Right atrium auricular region (tissue), 2 donors: ENCODE data around the gene C10orf62. TPM values are rescaled to one million over a fixed set of nuclear protein-coding genes. Genes with fewer than 3 reads are reported as not detected.

Source experiments
- DNase-seq: peaks from one replicate; pipeline ENCODE4 v3.0.0-alpha.2; 2019; ENCODE audit warnings: low spot score
- H3K27ac ChIP-seq, 2 donors: fragments of 200-600 bp; sonication (generic); 1 replicate in 1 of 2; 2 replicates in 1 of 2; pipeline ENCODE4 v1.5.1; 2016 to 2019
- H3K27me3 ChIP-seq, 2 donors: fragments of 200-600 bp; sonication (generic); one replicate each; pipeline versions ENCODE4 v1.5.1 to v1.6.0; 2017 to 2019
- H3K36me3 ChIP-seq: fragments of 200-600 bp; sonication (generic); one replicate; pipeline ENCODE4 v1.5.1; 2016
- H3K4me1 ChIP-seq, 2 donors: fragments of 200-600 bp; sonication (generic); one replicate each; pipeline versions ENCODE4 v1.5.1 to v1.6.0; 2017 to 2019
- H3K4me3 ChIP-seq, 2 donors: fragments of 200-600 bp; sonication (generic); 1 replicate in 1 of 2; 2 replicates in 1 of 2; pipeline ENCODE4 v1.5.1; 2017 to 2019; ENCODE audit warnings: mild to moderate bottlenecking in 1 of 2, moderate library complexity in 1 of 2
- H3K9me3 ChIP-seq, 2 donors: fragments of 200-600 bp; sonication (generic); one replicate each; pipeline ENCODE4 v1.5.1; 2019
- total RNA-seq, 2 donors: library from RNA; depleted of rRNA; stranded (reverse); fragments of >200 nt; gene quantifications; one replicate each; pipeline ENCODE4 v1.1.0, GENCODE V29; 2016
- TF ChIP-seq, protein P1 (sequence below), 2 donors: fragments of 200-600 bp; sonication (generic); IDR thresholded peaks; one replicate each; pipeline ENCODE4 v1.5.1; 2019; ENCODE audit warnings: antibody characterized with exemption in 2 of 2

Gene C10orf62
- total RNA-seq, 2 donors from 2014 or later: 0.35 to 0.67 TPM

DNA sequence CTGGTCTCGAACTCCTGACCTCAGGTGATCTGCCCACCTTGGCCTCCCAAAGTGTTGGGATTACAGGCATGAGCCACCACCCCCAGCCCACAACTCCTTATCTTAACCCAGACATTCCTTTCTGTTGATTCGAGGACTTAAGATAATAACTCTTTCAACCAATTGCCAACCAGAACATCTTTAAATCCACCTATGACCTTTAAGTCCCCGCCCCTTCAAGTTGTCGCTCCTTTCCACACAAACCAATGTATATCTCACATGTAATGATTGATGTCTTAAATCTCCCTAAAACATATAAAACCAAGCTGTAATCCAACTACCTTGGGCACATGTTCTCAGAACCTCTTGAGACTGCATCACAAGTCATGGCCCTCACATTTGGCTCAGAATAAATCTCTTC, 24.7 kb upstream of the C10orf62 start:
- Histone ChIP-seq H3K27ac (no peak overlapping the region), H3K4me3 (no peak overlapping the region), H3K27me3 (no peaks in the 10 kb centered on the region), H3K4me1 (no peaks in the 10 kb centered on the region), H3K9me3 (no peaks in the 10 kb centered on the region), H3K36me3 (peaks cover 19% of the 10 kb centered on the region)
- TF ChIP-seq, protein P1, sequence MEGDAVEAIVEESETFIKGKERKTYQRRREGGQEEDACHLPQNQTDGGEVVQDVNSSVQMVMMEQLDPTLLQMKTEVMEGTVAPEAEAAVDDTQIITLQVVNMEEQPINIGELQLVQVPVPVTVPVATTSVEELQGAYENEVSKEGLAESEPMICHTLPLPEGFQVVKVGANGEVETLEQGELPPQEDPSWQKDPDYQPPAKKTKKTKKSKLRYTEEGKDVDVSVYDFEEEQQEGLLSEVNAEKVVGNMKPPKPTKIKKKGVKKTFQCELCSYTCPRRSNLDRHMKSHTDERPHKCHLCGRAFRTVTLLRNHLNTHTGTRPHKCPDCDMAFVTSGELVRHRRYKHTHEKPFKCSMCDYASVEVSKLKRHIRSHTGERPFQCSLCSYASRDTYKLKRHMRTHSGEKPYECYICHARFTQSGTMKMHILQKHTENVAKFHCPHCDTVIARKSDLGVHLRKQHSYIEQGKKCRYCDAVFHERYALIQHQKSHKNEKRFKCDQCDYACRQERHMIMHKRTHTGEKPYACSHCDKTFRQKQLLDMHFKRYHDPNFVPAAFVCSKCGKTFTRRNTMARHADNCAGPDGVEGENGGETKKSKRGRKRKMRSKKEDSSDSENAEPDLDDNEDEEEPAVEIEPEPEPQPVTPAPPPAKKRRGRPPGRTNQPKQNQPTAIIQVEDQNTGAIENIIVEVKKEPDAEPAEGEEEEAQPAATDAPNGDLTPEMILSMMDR (IDR thresholded peaks at IDR 0.05): no peak
- DNase-seq: no peak

DNA sequence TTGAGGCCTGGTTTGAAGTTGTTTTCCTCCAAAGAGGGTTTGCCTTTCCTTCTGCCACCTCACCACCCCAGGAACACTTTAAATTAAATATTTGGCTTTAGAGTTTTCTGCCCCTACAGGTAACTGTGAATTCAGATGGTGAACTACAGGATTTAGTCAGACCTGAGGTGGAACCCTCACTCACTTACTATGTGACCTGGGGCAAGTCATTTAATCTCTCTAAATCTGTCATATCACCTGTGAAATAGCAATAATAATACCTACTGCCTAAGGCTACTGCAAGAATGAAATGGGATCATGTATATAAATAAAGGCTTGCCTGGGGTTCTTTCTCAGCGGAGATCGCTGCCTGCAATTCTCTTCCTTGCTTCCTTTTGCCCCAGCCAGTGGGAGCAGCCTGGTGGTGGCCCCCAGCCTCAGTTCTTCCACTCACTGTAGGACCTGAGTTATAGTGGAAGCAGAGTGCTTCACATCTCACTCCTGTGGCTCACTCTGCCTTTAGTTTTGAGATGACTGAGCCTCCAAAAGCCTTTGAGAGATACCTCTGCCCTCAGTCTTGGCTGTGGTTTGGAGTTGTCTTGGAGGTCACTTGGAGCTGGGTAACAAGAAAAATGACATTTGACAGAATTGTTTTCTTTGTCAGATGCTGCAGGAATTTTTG, 23.1 kb upstream of the C10orf62 start:
- Histone ChIP-seq H3K4me3 (no peak overlapping the region), H3K36me3 (peaks cover 33% of the 10 kb centered on the region), H3K4me1 (no peaks in the 10 kb centered on the region), H3K27me3 (no peaks in the 10 kb centered on the region), H3K27ac (no peak overlapping the region), H3K9me3 (no peaks in the 10 kb centered on the region)
- no peak for DNase-seq
- TF ChIP-seq, protein P1 (IDR thresholded peaks at IDR 0.05): no peak

DNA sequence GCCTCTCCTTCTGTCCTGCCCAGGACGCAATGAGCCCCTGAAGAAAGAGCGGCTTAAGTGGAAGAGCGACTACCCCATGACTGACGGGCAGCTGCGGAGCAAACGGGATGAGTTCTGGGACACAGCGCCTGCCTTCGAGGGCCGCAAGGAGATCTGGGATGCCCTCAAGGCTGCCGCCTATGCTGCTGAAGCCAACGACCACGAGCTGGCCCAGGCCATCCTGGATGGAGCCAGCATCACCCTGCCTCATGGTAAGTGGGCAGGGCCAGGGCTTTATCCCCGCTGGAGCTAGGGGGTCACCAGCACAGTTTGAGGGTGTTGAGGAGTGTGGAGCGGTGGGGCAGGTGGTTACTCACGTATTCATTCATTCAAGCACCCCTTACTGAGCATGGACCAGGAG, 21.6 kb upstream of the C10orf62 start:
- Histone ChIP-seq H3K9me3 (no peaks in the 10 kb centered on the region), H3K36me3 (peaks cover 33% of the 10 kb centered on the region), H3K4me3 (no peak overlapping the region), H3K4me1 (peaks cover 0 to 13% of the 10 kb centered on the region in 2 donors), H3K27ac (no peak overlapping the region), H3K27me3 (no peaks in the 10 kb centered on the region)
- DNase-seq: no peak
- TF ChIP-seq, protein P1 (IDR thresholded peaks at IDR 0.05): no peak

DNA sequence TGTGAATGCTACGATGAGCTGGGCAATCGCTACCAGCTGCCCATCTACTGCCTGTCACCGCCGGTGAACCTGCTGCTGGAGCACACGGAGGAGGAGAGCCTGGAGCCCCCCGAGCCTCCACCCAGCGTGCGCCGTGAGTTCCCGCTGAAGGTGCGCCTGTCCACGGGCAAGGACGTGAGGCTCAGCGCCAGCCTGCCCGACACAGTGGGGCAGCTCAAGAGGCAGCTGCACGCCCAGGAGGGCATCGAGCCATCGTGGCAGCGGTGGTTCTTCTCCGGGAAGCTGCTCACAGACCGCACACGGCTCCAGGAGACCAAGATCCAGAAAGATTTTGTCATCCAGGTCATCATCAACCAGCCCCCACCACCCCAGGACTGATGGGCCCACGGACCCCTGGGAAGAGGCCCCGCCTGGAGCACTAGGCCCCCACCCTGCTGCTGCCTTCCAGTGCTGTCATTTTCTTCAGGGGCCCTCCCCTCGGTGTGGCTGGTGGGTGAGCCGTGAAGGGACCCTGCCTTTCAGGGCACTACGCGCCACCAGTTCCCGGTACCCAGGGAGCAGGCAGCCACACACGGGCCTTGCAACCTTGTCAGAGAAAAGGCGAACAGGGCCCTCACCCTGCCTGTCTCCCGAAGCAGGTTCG, 19.3 kb upstream of the C10orf62 start:
- DNase-seq: no peak
- peaks cover 0 to 31% of the 10 kb centered on the region in 2 donors for H3K4me1 ChIP-seq

DNA sequence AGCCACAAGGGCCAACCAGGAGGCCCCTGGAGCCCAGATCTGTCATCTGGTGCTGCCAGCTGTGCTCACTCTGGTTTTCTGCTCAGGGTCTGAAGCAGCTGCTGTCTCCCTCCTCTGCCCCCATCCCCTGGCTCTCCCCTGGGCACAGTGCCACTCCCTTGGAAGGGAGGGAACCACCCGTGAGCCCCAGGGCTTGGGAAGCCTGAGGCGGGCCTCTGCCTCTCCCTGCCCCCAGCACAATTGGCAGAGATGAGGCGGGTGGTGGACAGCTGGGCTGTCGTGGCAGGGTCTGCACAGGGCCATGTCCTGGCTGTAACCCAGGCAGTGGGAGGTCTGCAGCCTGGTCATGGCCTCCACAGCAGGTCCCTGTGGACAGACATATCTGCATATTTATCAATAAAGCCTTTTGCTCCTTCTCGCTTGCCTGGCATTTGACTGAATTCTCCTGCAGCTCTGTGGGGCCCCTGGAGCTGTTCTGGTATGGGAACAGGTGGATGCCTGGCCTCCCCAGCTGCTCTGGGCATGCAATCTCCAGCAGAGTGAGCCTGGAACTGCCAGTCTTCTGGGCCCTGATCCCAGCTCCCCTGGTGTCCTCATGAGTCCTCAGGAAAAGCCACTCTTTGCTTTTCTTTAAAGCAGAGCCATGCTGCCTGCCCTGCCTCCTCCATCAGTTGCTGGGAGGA, 18.6 kb upstream of the C10orf62 start:
- TF ChIP-seq, protein P1 (IDR thresholded peaks at IDR 0.05): no peak
- Histone ChIP-seq H3K27me3 (no peaks in the 10 kb centered on the region), H3K9me3 (no peaks in the 10 kb centered on the region), H3K27ac (peak overlapping the region in 1 of 2 donors; percentile 95), H3K4me3 (no peak overlapping the region), H3K4me1 (peaks cover 0 to 33% of the 10 kb centered on the region in 2 donors), H3K36me3 (peaks cover 33% of the 10 kb centered on the region)
- DNase-seq: no peak

More for the DNA sequence above, 19.3 kb upstream of the C10orf62 start:
- Histone ChIP-seq H3K4me3 (no peak overlapping the region), H3K27ac (no peak overlapping the region), H3K36me3 (peaks cover 33% of the 10 kb centered on the region), H3K9me3 (no peaks in the 10 kb centered on the region), H3K27me3 (no peaks in the 10 kb centered on the region)
- TF ChIP-seq, protein P1 (IDR thresholded peaks at IDR 0.05): no peak
